SK-N-SH treated with all-trans-retinoic acid at 6 μM for 48 hours (cell line): ENCODE data around the gene PDK3.

Experiments used
- BACH2 ChIP-seq: fragments of 250-450 bp; sonication (Bioruptor Pico); IDR thresholded peaks from 2 replicates; pipeline ENCODE4 v1.9.0; 2021; ENCODE audit warnings: mild to moderate bottlenecking, borderline replicate concordance
- CSRNP3 ChIP-seq: fragments of 250-450 bp; sonication (Bioruptor Pico); IDR thresholded peaks from 2 replicates; pipeline ENCODE4 v1.5.1; 2021; ENCODE audit warnings: mild to moderate bottlenecking, moderate library complexity
- PATZ1 ChIP-seq: fragments of 250-450 bp; sonication (Bioruptor Pico); IDR thresholded peaks from 2 replicates; pipeline ENCODE4 v1.8.0; 2020; ENCODE audit warnings: mild to moderate bottlenecking, moderate library complexity, borderline replicate concordance
- POU6F1 ChIP-seq: fragments of 250-450 bp; sonication (Bioruptor Pico); IDR thresholded peaks from 2 replicates; pipeline ENCODE4 v1.8.0; 2021; ENCODE audit warnings: low read depth, mild to moderate bottlenecking, moderate library complexity, borderline replicate concordance
- RARB ChIP-seq: fragments of 250-450 bp; sonication (Bioruptor Pico); IDR thresholded peaks from 2 replicates; pipeline ENCODE4 v1.8.0; 2021; ENCODE audit warnings: mild to moderate bottlenecking, moderate library complexity
- ZNF8 ChIP-seq: fragments of 450-650 bp; formaldehyde crosslinking; IDR thresholded peaks from 2 replicates; pipeline ENCODE4 v1.5.0; 2020; ENCODE audit warnings: mild to moderate bottlenecking, moderate library complexity

- TF ChIP-seq RARB (CRISPR knock-in tag) (no peak), CSRNP3 (no peak), ZNF8 (CRISPR knock-in tag) (no peak), PATZ1 (CRISPR knock-in tag) (no peak), POU6F1 (CRISPR knock-in tag) (no peak), BACH2 (no peak)
These were observed 101.2 kb downstream of the PDK3 start for GRCh38 chrX:24566240-24566639.
